ENCODE data around the gene SRD5A1. TPM values are rescaled to one million over a fixed set of nuclear protein-coding genes. Genes with fewer than 3 reads are reported as not detected.

SRD5A1 gene
- total and polyA plus RNA-seq, 2 of the 8 experiments (the other 6 are each of a cell fraction or from before 2014, with no cell fraction given): 34.7 to 42.4 TPM

GRCh38 chr5:6596388-6596787 lies 36.9 kb upstream of the SRD5A1 start:
- no peak overlapping the region for H3K27ac ChIP-seq (ENCODE audit: low read depth, low read length)
- H4K8ac ChIP-seq (ENCODE audit: extremely low read depth, insufficient read depth, low read length): no peak overlapping the region
- no peak overlapping the region for H2BK5ac ChIP-seq (ENCODE audit: low read depth, low read length)
- ChIA-PET CTCF (ENCODE audit: partially characterized antibody) (interaction anchor here (1.3 kb wide), 1 partner anchor 10 kb away, joined by 3 read pairs; no protein-coding TSS in a partner anchor), POLR2A (ENCODE audit: partially characterized antibody) (interaction anchor here (0.7 to 1.7 kb wide), 5 partner anchors 9 to 149 kb away, joined by 3 to 5 read pairs (median 3); partner anchors contain the start of genes NSUN2 and SRD5A1)
- no peak overlapping the region for H3K4ac ChIP-seq (replicated peaks; ENCODE audit: insufficient read length, low read depth, low read length)
- H2BK120ac ChIP-seq (replicated peaks; ENCODE audit: low read depth, low read length): no peak overlapping the region
- H3K56ac ChIP-seq (replicated peaks; ENCODE audit: insufficient read length, low read depth, low read length): no peak overlapping the region
- DNase-seq (ENCODE audit: low read depth in 1 of 2, low spot score in 2 of 2) (no peak), FAIRE-seq (no peak)
- H3K23ac ChIP-seq (ENCODE audit: insufficient read length): no peak overlapping the region
- H2BK12ac ChIP-seq (ENCODE audit: low read depth, low read length): no peak overlapping the region
- H3K9ac ChIP-seq (replicated peaks in 1 of 4; ENCODE audit: extremely low read depth in 1 of 4, low read depth in 3 of 4, low read length in 3 of 4): no peak overlapping the region
- no peaks in the 10 kb centered on the region for H3K9me3 ChIP-seq (ENCODE audit: insufficient read depth in 2 of 2, low read depth in 1 of 2, low read length in 1 of 2)
- no peaks in the 10 kb centered on the region for H3K27me3 ChIP-seq (replicated peaks in 1 of 4; ENCODE audit: control insufficient read depth in 3 of 4, extremely low read depth in 1 of 4, insufficient read depth in 3 of 4, low read length in 3 of 4)
- H2BK20ac ChIP-seq (ENCODE audit: low read length): no peak overlapping the region
- H4K5ac ChIP-seq (ENCODE audit: insufficient read length, low read depth, low read length): no peak overlapping the region
- no peak overlapping the region for H3K4me3 ChIP-seq (ENCODE audit: extremely low read depth in 1 of 4, insufficient read depth in 2 of 4, low read depth in 3 of 4, low read length in 4 of 4)
- no peak overlapping the region for H3K4me2 ChIP-seq (ENCODE audit: insufficient read depth in 1 of 2, low read depth in 2 of 2, low read length in 2 of 2)
- no peak overlapping the region for H2AFZ ChIP-seq (ENCODE audit: low read length)
- no peaks in the 10 kb centered on the region for H3K4me1 ChIP-seq (replicated peaks in 1 of 4; ENCODE audit: control insufficient read depth in 3 of 4, insufficient read depth in 4 of 4, low read length in 3 of 4)
- 92% methylated on average over 5 of the region's 5 CpGs; no CpG with 5 or more reads in 1 of the 2 experiments for WGBS, 2 experiments (ENCODE audit: extremely low coverage in 1 of 2, insufficient coverage in 1 of 2, insufficient read length in 1 of 2, insufficient replicate concordance in 2 of 2, low coverage in 1 of 2, low lambda C conversion rate in 2 of 2, missing lambda C conversion rate in 1 of 2)
- H2AK5ac ChIP-seq (ENCODE audit: low read depth, low read length): no peak overlapping the region
- H4K91ac ChIP-seq (replicated peaks; ENCODE audit: insufficient read length, low read length): no peak overlapping the region
- H3K18ac ChIP-seq (ENCODE audit: extremely low read depth, low read length): no peak overlapping the region
- no peak overlapping the region for H3K14ac ChIP-seq (ENCODE audit: insufficient read length)
- H3K79me1 ChIP-seq (ENCODE audit: low read depth, low read length): no peaks in the 10 kb centered on the region
- no peak overlapping the region for H2BK15ac ChIP-seq (ENCODE audit: low read length)
- peaks cover 5 to 6% of the 10 kb centered on the region in 2 experiments for H4K20me1 ChIP-seq (replicated peaks in 1 of 2; ENCODE audit: control insufficient read depth in 1 of 2, insufficient read depth in 2 of 2, low read length in 2 of 2)
- no peaks in the 10 kb centered on the region for H3K23me2 ChIP-seq (ENCODE audit: low read depth, low read length)
- peaks cover 13 to 42% (median 27%) of the 10 kb centered on the region in 4 experiments for H3K36me3 ChIP-seq (ENCODE audit: control insufficient read depth in 2 of 4, insufficient read depth in 4 of 4, low read length in 3 of 4)
- H3K79me2 ChIP-seq (ENCODE audit: control insufficient read depth in 1 of 2, insufficient read depth in 2 of 2, low read length in 2 of 2): no peaks in the 10 kb centered on the region
- no peak for TF ChIP-seq CBX5 (IDR thresholded peaks at IDR 0.05; ENCODE audit: low read depth, low read length)
- no peak for TF ChIP-seq CBX8 (IDR thresholded peaks at IDR 0.05; ENCODE audit: borderline replicate concordance, low read depth, low read length)
- no peak for TF ChIP-seq PHF8 (conservative IDR thresholded peaks at IDR 0.05; ENCODE audit: low read depth, low read length)
- no peak for TF ChIP-seq HDAC6 (IDR thresholded peaks at IDR 0.05; ENCODE audit: low read depth, low read length)
- TF ChIP-seq JUND (IDR thresholded peaks at IDR 0.05; ENCODE audit: low read length): no peak
- no peak for TF ChIP-seq KDM4A (IDR thresholded peaks at IDR 0.05; ENCODE audit: low read depth, low read length, severe bottlenecking)
- no peak for TF ChIP-seq POU5F1 (IDR thresholded peaks at IDR 0.05; ENCODE audit: low read depth, low read length)
- TF ChIP-seq, protein P1, sequence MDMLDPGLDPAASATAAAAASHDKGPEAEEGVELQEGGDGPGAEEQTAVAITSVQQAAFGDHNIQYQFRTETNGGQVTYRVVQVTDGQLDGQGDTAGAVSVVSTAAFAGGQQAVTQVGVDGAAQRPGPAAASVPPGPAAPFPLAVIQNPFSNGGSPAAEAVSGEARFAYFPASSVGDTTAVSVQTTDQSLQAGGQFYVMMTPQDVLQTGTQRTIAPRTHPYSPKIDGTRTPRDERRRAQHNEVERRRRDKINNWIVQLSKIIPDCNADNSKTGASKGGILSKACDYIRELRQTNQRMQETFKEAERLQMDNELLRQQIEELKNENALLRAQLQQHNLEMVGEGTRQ (IDR thresholded peaks at IDR 0.05; ENCODE audit: low read length): no peak
- TF ChIP-seq, protein P2, sequence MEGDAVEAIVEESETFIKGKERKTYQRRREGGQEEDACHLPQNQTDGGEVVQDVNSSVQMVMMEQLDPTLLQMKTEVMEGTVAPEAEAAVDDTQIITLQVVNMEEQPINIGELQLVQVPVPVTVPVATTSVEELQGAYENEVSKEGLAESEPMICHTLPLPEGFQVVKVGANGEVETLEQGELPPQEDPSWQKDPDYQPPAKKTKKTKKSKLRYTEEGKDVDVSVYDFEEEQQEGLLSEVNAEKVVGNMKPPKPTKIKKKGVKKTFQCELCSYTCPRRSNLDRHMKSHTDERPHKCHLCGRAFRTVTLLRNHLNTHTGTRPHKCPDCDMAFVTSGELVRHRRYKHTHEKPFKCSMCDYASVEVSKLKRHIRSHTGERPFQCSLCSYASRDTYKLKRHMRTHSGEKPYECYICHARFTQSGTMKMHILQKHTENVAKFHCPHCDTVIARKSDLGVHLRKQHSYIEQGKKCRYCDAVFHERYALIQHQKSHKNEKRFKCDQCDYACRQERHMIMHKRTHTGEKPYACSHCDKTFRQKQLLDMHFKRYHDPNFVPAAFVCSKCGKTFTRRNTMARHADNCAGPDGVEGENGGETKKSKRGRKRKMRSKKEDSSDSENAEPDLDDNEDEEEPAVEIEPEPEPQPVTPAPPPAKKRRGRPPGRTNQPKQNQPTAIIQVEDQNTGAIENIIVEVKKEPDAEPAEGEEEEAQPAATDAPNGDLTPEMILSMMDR (IDR thresholded peaks at IDR 0.05; ENCODE audit: control extremely low read depth in 1 of 3, insufficient read depth in 1 of 3, low read depth in 1 of 3, low read length in 3 of 3): no peak
- no peak for TF ChIP-seq SIRT6 (IDR thresholded peaks at IDR 0.05; ENCODE audit: low read length)
- TF ChIP-seq SRF (IDR thresholded peaks at IDR 0.05; ENCODE audit: low read depth, low read length): no peak

All from H1 (cell line).